Spleen (tissue), 7 donors: ENCODE data around the gene DCAF7.

Experiments
- POLR2A ChIP-seq, 3 donors: fragments of 450-650 bp; IDR thresholded peaks; one replicate each; pipeline ENCODE4 v1.5.1; 2017; ENCODE audit warnings: antibody characterized with exemption in 3 of 3, mild to moderate bottlenecking in 1 of 3
- POLR2AphosphoS5 ChIP-seq, 3 donors: sonication (generic); formaldehyde crosslinking; IDR thresholded peaks; one replicate each; pipeline ENCODE4 v1.5.1; 2017; ENCODE audit warnings: antibody characterized with exemption in 3 of 3
- TF ChIP-seq, protein P1 (sequence below), 11 experiments: fragments of 200-600 bp in 7 of 11; fragments of 450-650 bp in 4 of 11; sonication (generic) in 4 of 11; IDR thresholded peaks in 8 of 11; conservative IDR thresholded peaks in 3 of 11; 1 replicate in 7 of 11; 2 replicates in 4 of 11; pipeline versions ENCODE4 v1.4.0 to v1.8.0; 2016 to 2021; ENCODE audit warnings: antibody characterized with exemption in 11 of 11, inconsistent platforms in 4 of 11, mild to moderate bottlenecking in 1 of 11
- donor health status: DM: no; HTN: no; CAD: no; lungs with moderate emphysema.
- donor health status: DM: no; HTN: no; CAD: no.
- donor health status: DM: no; HTN: no; CAD: no.

DNA sequence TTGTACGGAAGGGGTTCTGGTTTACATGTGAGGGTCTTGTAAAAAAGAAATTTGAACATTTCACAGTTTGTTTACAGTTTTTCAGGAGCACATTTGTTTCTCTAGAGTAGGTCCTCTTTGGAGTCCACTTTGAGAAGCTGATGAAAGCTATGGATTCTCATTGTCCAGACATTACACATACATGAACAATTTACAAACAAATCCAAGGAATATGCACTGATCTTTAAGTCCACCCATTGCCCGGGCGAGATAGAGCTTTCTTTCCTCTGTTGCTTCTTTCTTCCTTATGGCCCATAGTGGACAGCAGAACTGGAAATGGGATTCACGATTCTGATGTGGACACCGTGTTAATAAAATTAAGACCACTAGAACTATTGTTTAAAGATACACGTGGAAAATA lies 1.9 kb downstream of the DCAF7 start:
- TF ChIP-seq, protein P1, sequence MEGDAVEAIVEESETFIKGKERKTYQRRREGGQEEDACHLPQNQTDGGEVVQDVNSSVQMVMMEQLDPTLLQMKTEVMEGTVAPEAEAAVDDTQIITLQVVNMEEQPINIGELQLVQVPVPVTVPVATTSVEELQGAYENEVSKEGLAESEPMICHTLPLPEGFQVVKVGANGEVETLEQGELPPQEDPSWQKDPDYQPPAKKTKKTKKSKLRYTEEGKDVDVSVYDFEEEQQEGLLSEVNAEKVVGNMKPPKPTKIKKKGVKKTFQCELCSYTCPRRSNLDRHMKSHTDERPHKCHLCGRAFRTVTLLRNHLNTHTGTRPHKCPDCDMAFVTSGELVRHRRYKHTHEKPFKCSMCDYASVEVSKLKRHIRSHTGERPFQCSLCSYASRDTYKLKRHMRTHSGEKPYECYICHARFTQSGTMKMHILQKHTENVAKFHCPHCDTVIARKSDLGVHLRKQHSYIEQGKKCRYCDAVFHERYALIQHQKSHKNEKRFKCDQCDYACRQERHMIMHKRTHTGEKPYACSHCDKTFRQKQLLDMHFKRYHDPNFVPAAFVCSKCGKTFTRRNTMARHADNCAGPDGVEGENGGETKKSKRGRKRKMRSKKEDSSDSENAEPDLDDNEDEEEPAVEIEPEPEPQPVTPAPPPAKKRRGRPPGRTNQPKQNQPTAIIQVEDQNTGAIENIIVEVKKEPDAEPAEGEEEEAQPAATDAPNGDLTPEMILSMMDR (IDR thresholded peaks at IDR 0.05 in 8 of 11, conservative IDR thresholded peaks at IDR 0.05 in 3 of 11): no peak
- TF ChIP-seq POLR2A (IDR thresholded peaks at IDR 0.05) (no peak), POLR2AphosphoS5 (IDR thresholded peaks at IDR 0.05) (no peak)
